Inflammatory macrophage treated with lipopolysaccharide for 4 hours (primary cell): Measurements from ENCODE around the gene TRUB2.

Experiments used
- DNase-seq: peaks from one replicate; pipeline ENCODE4 v3.0.0-alpha.2; 2020

Gene TRUB2, protein sequence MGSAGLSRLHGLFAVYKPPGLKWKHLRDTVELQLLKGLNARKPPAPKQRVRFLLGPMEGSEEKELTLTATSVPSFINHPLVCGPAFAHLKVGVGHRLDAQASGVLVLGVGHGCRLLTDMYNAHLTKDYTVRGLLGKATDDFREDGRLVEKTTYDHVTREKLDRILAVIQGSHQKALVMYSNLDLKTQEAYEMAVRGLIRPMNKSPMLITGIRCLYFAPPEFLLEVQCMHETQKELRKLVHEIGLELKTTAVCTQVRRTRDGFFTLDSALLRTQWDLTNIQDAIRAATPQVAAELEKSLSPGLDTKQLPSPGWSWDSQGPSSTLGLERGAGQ

GRCh38 chr9:128322404-128323211, at the start of gene TRUB2, which contains the start of gene COQ4:
Gene TRUB2 (minus strand): TSS chr9:128322447. CDS start chr9:128322408, 39 bp downstream.
Gene COQ4 (plus strand): TSS chr9:128322839. CDS start chr9:128322859, 20 bp downstream.
- peak; percentile 94 for DNase-seq

DNA sequence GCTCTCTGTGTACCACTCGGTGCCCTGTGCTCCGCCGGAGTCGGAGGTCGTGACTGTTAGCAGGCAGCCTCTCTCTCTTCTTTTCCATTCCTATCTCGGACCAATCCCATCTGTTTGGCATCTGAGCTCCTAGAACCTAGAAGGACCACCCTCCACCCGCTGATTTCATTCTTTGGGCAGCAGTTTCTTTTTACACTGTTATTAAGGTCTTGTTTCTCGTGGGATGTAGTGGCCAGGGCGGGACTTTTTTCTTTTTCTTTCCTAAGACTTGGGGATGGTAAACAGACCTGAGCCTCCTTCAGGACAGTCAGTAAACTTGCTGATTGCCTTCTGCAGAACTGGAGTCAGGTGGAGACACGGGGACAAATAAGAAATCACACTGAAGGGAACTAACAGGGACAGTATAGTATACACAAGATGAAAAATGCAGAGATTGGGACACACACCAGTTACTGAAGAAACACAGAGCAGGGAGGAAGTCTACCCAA, 49.4 kb upstream of the TRUB2 start:
- DNase-seq = peak; percentile 32

DNA sequence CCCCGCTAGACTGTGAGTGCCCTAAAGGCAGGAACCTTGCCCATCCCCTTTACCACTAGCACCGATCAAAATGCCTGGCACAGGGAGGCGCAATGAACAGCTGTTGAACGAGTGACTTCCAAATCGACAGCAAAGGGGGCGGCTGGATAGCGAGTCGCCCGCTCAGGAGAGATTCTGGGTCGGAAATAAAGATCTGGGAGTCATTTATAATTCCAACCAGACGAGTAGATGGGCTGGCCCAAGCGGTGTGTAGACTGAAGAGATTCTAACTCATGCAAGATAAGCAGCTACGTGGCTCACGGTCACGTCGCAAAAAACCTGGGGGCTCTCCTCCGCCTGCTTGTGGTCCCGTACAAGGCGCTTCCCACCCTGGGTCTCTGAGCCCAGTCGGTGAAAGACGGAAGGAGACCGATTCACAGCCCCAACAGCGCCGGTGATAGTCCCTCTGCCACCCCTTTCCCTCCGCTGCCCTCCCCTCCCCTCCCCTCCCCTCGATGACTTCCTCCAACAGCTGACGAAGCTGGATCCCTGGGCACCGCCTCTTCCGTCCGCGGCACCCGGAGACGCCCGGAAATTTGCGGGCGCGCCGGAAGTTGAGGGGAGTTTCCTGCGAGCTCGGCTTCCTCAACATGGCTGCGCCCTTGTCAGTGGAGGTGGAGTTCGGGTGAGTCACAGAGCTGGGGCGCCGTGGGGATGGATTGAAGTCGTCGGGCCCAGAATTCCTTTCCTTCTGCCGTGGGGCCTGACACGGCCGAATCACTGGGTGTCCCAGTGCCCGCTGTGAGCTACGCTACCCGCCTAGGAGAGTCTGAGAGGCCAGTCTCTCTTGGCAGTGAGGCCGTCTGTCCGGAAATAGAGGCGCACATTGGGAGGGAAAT, 48.7 kb upstream of the TRUB2 start, which contains the start of gene URM1:
TSS of gene URM1 (plus strand) at position 623 of the 878 bp plus-strand sequence. CDS start at position 630, 7 bp downstream.
- peak; percentile 97 for DNase-seq

DNA sequence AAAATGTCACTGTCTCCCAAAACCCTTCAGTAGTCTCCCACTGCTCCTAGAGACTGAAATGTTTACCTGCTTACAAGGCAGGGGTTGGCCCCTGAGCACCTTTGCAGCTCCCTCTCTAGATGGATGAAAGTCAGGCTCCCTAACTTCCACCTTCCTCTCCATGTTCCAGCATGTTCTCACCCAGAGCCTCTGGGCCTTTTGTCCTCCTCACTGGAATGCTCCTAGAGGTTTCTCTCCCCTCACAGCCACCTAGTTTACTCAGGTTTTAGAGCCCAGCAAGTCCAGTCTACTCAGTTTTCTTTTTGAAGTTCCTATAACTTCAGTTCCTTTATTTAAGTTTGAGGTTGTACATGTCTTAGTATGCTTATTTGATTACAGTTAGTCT, 48.1 kb upstream of the TRUB2 start:
- no peak for DNase-seq

DNA sequence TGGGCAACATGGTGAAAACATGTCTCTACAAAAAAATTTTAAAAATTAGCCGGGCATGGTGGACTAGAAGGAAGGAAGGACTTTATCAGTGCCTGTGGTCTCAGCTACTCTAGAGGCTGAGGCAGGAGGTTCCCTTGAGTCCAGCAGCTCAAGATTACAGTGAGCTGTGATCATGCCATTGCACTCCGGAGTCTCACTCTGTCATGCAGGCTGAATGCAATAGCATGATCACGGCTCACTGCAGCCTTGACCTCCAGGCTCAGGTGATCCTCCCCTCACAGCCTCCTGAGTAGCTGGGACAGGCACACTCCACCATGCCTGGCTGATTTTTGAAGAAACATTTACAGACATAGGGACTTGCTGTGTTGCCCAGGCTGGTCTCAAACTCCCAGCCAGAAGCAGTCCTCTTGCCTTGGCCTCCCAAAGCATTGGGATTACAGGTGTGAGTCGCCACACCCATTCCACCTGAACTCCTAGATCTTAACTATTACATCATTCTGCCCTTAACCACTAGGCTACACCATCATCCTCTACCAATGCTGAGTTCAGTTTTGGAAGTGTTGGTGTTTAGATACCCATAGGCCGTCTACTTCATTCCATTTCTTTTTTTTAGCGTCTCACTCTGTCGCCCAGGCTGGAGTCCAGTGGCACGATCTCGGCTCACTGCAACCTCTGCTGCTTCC, 46.9 kb upstream of the TRUB2 start:
- no peak for DNase-seq

DNA sequence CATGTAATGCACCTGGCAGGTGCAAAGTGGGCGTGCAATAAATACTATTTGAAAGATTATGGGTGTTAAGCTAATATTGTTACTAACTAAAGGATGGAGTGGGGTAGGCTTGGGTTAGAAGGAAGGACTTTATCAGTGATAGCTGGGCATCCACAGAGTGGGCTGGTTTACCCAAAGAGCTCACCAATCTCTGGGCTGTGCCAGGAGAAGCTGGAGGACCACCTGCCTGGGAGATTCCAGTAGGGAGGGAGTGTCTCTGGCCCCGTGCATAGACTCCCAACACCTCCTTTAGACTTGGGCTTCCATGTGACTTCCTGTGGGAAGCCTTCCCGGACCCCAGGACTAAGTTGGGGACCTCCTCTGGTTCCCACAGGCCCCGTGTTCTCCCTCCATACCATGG, 43.3 kb upstream of the TRUB2 start:
- DNase-seq = no peak

- DNase-seq = no peak
Observed at GRCh38 chr9:128362774-128363173, 40.5 kb upstream of the TRUB2 start.

- peak; percentile 75 for DNase-seq
Observed at GRCh38 chr9:128361986-128362646, 39.9 kb upstream of the TRUB2 start.

DNA sequence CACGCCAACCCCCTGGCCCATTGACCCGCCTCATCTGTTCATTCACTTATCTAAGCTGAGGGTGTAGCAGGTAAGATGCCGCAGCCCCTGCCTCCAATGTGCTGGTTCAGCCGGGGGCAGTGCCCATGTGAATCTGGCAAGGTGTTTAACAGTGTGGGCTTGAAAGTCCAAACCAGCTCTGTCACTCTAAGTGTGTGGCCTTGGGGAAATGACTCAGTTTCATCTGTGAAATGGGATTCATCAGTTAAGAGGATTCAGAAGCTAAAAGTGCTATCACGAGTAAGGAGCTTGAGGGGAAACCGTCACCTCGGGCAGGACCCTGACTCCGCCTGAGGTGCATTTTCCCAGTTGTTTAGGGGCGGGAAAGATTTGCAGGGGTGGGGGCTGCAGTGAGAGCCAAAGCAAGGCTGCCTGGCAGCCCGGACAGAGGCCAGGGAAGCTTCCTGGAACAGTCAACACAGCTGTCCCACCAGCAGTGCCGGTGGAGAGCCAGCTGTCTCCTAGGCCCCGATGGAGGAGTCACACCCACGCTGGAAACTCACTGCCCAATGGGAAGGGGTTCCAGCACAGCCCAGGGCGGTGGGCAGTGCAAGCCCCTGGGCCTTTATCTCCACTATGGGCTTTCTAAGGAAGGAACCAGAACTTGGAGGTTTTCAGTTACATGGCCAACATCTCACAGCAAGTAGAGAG, 39.2 kb upstream of the TRUB2 start:
- no peak for DNase-seq

DNA sequence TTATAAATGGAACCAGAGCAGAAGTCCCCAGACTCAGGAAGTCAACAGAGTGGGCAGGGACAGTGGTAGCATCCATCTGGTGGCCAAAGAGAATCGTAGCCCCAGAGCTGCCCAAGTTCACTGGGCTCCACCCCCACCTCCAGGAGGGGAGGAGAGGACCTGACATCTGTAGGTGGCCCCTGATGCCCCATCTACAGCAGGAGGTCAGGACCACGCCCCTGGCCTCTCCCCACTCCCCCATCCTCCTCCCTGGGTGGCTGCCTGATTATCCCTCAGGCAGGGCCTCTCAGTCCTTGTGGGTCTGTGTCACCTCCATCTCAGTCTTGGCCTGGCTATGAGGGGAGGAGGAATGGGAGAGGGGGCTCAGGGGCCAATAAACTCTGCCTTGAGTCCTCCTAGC, 38.6 kb upstream of the TRUB2 start:
- DNase-seq = no peak

DNA sequence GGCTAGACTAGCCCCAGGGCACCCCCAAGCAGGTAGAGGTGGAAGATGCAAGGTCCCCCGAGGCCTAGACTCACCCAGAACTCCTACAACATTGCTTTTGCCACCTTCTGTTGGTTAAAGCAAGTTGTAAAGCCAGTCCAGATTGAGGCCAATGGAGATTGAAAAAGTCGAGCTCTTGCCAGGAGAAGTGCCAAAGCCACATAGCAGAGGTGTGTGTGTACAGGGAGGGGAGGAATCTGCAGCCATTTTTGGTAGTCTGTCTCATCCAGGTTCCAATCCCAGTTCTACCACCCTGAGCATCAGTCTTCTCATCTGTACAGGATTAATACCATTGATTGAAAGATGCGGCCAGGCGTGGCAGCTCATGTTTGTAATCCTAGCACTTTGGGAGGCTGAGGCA, 36.6 kb upstream of the TRUB2 start:
- no peak for DNase-seq

DNA sequence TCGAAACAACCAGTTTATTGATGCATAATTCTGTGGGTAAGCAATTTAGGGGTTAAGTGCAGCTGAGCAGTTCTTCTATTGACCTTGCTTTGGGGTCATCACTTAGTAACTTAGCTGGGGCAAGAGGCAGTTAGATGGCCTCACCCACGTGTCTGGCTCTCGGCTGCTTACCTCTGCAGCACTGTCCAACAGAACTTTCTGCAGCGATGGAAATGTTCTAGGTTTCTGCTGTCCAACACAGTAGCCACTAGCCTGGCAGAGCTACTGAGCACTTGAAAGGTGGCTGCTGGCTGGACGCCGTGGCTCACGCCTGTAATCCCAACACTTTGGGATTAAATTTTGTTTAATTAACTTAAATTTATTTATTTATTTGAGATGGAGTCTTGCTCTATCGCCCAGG, 35.8 kb upstream of the TRUB2 start:
- no peak for DNase-seq

DNA sequence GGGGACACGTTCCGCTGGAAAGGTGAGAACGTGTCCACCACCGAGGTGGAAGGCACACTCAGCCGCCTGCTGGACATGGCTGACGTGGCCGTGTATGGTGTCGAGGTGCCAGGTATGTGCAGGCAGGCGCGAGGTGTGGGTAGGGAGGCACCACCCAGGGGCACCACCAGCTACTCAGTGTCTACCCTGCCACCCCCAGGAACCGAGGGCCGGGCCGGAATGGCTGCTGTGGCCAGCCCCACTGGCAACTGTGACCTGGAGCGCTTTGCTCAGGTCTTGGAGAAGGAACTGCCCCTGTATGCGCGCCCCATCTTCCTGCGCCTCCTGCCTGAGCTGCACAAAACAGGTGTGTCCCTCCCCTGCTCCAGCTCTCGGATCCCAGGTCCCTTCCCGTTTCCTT, 33.2 kb upstream of the TRUB2 start:
- no peak for DNase-seq

DNA sequence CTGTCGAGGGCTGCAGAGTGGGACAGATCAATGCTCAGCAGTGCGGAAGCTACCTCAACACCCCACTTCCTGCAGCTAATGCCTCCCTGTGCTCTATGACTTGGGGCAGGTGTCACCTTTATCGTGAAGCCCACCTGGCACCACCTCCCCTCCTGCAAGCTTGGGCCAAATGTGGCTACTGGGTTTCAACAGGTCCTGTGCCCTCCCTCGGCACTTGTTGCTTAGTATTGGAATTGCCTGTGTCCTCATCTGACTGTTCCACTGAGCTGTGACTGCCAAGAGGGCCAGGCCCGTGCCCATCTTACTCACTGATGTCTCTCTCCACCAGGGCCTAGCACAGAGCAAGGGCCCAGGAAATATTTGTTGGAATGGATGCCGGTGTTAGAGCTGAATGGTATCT, 27.5 kb upstream of the TRUB2 start:
- no peak for DNase-seq

DNA sequence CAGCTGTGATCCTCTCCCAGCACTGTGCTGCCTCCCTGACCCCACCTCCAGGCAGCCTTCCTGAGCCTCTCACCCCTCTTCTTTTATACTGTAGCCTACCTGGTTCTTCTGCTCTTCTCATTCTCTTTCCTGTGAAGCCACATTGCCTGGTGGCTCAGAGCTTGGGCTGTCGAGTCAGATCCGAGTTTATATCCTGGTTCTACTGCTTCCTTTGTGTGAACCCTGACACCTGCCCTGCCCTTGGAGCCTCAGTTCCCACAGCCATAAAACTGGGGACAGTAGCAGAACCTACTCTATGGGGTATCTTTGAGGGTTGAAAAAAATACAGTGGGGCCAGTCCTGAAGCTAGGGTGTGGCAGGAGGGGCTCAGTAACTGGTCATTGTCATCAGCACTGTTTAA, 26.9 kb upstream of the TRUB2 start:
- no peak for DNase-seq

GRCh38 chr9:128344931-128345605, 22.8 kb upstream of the TRUB2 start:
- no peak for DNase-seq

GRCh38 chr9:128343855-128344254, 21.6 kb upstream of the TRUB2 start:
- DNase-seq = no peak

DNA sequence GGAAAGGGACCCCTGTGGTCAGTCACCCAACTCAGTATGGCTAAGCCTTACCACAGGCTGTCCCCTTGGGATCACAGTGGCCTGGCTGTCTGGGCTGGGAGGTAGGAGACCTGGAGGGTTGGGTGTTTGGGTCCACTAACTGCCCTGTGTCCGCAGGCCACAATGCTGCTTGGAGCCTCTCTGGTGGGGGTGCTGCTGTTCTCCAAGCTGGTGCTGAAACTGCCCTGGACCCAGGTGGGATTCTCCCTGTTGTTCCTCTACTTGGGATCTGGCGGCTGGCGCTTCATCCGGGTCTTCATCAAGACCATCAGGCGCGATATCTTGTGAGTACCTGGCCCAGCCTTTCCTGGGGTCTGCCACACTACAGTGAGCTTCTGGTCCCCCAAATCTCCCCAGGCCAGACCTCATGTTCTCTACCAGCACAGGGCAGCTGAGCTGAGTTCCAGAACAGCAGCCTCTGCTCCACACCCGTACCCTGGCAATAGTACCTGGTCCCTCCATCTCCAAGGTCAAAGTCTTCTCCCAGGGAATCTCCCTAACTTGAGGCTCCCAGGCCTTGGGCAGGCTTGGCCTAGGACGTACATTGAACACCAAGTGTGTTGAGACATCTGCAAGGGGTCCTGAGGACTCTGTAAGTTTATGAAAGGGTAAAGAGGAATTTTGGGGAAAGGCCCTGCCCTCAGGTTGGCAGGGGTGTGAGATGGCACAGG, 20.9 kb upstream of the TRUB2 start:
- DNase-seq = no peak

GRCh38 chr9:128341435-128341849, 19.2 kb upstream of the TRUB2 start:
- peak; percentile 64 for DNase-seq
